DOHH2 (cell line): ENCODE measurements around the gene CHMP4A.
"Not testable (repeated sequence)": the region's sequence is repeated elsewhere in the genome, so short reads cannot be mapped to it uniquely, and the experiment has no call there.

ENCODE experiments used
- H3F3A ChIP-seq: fragments of 200-600 bp; sonication (generic), shearing (Covaris generic); 2 replicates; pipeline ENCODE4 v1.6.0; 2016; ENCODE audit warnings: antibody characterized with exemption, mild to moderate bottlenecking; ENCODE audit not compliant: control insufficient read depth, insufficient read depth
- H3K27ac ChIP-seq: fragments of 200-600 bp; sonication (generic); 2 replicates; pipeline ENCODE4 v1.5.1; 2014; ENCODE audit warnings: low read depth, mild to moderate bottlenecking, low read length, moderate library complexity
- H3K27me3 ChIP-seq: fragments of 200-600 bp; sonication (generic); 2 replicates; pipeline ENCODE4 v1.6.1; 2014; ENCODE audit warnings: mild to moderate bottlenecking, low read length, mixed read lengths; ENCODE audit not compliant: control insufficient read depth
- H3K36me3 ChIP-seq: fragments of 200-600 bp; sonication (generic); 2 replicates; pipeline ENCODE4 v1.6.1; 2014; ENCODE audit warnings: mild to moderate bottlenecking, low read length, moderate library complexity, mixed read lengths; ENCODE audit not compliant: control insufficient read depth
- H3K4me1 ChIP-seq: fragments of 200-600 bp; sonication (generic); 2 replicates; pipeline ENCODE4 v1.6.1; 2014; ENCODE audit warnings: mild to moderate bottlenecking, low read length, mixed read lengths; ENCODE audit not compliant: control insufficient read depth
- H3K4me2 ChIP-seq: fragments of 200-600 bp; sonication (generic); 2 replicates; pipeline ENCODE4 v1.6.0; 2014; ENCODE audit warnings: mild to moderate bottlenecking, low read length, moderate library complexity
- H3K4me3 ChIP-seq: fragments of 200-600 bp; sonication (generic); 2 replicates; pipeline ENCODE4 v1.5.1; 2014; ENCODE audit warnings: mild to moderate bottlenecking, low read length, mixed read lengths
- H3K79me2 ChIP-seq: fragments of 200-600 bp; sonication (generic); 2 replicates; pipeline ENCODE4 v1.6.1; 2014; ENCODE audit warnings: mild to moderate bottlenecking, low read length, mixed read lengths; ENCODE audit not compliant: control insufficient read depth
- H3K9me2 ChIP-seq: fragments of 200-600 bp; sonication (generic); replicated peaks from 2 replicates; pipeline ENCODE4 v1.6.1; 2014; ENCODE audit warnings: mild to moderate bottlenecking, low read length, mixed read lengths; ENCODE audit not compliant: control insufficient read depth
- H3K9me3 ChIP-seq: fragments of 200-600 bp; sonication (generic); 2 replicates; pipeline ENCODE4 v1.6.1; 2014; ENCODE audit warnings: antibody characterized with exemption, low read length, mixed read lengths; ENCODE audit not compliant: control insufficient read depth, insufficient read depth
- H4K20me1 ChIP-seq: fragments of 200-600 bp; sonication (generic); 2 replicates; pipeline ENCODE4 v1.6.0; 2014; ENCODE audit warnings: low read depth, mild to moderate bottlenecking, antibody characterized with exemption, low read length, moderate library complexity; ENCODE audit not compliant: control insufficient read depth, insufficient read depth
- EZH2phosphoT487 ChIP-seq: fragments of 200-600 bp; sonication (generic); IDR thresholded peaks from 2 replicates; pipeline ENCODE4 v1.6.1; 2017; ENCODE audit warnings: borderline replicate concordance, mild to moderate bottlenecking, antibody characterized with exemption, low read length, moderate library complexity, mixed read lengths
- TF ChIP-seq, protein P1 (sequence below): fragments of 200-600 bp; sonication (generic); IDR thresholded peaks from one replicate; pipeline ENCODE4 v1.5.1; 2014; ENCODE audit warnings: antibody characterized with exemption, mild to moderate bottlenecking, low read depth, low read length; ENCODE audit not compliant: poor library complexity, severe bottlenecking

Gene CHMP4A

DNA sequence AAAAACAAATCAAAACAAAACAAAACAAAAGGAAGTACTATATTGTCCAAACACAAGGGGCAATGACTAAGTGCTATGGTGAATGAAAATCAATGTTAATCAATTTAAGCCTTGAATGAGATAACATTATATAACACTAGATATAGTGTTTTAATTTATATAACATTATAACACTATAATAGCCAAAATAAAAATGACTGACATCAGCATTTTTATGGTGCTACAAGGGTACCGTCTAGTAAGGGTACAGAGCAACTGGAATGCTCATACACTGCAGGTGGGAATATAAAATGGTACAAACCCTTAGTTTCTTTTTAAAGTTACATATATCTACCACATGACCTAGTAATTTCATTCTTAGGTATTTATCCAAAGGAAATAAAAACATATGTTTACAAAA lies 13.2 kb upstream of the CHMP4A start:
- H3K9me2 ChIP-seq: no peaks in the 10 kb centered on the region
- H3K4me3 ChIP-seq: no peak overlapping the region
- H3K9me3 ChIP-seq: no peaks in the 10 kb centered on the region
- no peaks in the 10 kb centered on the region for H3K27me3 ChIP-seq
- TF ChIP-seq, protein P1, sequence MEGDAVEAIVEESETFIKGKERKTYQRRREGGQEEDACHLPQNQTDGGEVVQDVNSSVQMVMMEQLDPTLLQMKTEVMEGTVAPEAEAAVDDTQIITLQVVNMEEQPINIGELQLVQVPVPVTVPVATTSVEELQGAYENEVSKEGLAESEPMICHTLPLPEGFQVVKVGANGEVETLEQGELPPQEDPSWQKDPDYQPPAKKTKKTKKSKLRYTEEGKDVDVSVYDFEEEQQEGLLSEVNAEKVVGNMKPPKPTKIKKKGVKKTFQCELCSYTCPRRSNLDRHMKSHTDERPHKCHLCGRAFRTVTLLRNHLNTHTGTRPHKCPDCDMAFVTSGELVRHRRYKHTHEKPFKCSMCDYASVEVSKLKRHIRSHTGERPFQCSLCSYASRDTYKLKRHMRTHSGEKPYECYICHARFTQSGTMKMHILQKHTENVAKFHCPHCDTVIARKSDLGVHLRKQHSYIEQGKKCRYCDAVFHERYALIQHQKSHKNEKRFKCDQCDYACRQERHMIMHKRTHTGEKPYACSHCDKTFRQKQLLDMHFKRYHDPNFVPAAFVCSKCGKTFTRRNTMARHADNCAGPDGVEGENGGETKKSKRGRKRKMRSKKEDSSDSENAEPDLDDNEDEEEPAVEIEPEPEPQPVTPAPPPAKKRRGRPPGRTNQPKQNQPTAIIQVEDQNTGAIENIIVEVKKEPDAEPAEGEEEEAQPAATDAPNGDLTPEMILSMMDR: no peak
- TF ChIP-seq EZH2phosphoT487: no peak
- peaks cover 83% of the 10 kb centered on the region for H3K79me2 ChIP-seq
- H3K27ac ChIP-seq: no peak overlapping the region
- peaks cover 8% of the 10 kb centered on the region; the same call in 1 of the 2 replicates for H3F3A ChIP-seq
- peaks cover 8% of the 10 kb centered on the region for H3K4me1 ChIP-seq
- peaks cover 31% of the 10 kb centered on the region for H3K36me3 ChIP-seq
- H4K20me1 ChIP-seq: peaks cover 7% of the 10 kb centered on the region
- no peak overlapping the region for H3K4me2 ChIP-seq

DNA sequence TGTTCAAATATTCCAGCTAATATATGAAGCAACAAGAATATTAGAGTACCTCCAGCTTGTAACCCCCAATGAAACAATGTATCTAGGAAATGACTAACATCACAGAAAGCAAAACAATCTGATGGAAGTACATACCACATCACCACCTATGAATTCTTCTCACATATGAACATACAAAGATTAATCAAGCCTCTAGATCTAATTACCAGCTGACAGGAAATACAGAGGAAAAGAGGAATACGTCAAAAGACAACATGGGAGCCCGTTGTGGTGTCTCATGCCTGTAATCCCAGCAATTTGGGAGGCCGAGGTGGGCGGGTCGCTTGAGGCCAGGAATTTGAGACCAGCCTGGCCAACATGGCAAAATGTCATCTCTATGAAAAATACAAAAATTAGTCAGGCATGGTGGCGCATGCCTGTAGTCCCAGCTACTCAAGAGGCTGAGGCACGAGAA lies 11.4 kb upstream of the CHMP4A start:
- Histone ChIP-seq H3K27me3 (no peaks in the 10 kb centered on the region), H3K9me2 (no peaks in the 10 kb centered on the region), H3K4me2 (no peak overlapping the region), H4K20me1 (peaks cover 7% of the 10 kb centered on the region), H3K4me3 (no peak overlapping the region), H3K79me2 (peaks cover 83% of the 10 kb centered on the region), H3K9me3 (no peaks in the 10 kb centered on the region), H3K36me3 (peaks cover 30% of the 10 kb centered on the region), H3F3A (peaks cover 8% of the 10 kb centered on the region; the same call in 1 of the 2 replicates), H3K27ac (no peak overlapping the region), H3K4me1 (no peaks in the 10 kb centered on the region)
- TF ChIP-seq, protein P1: no peak
- no peak for TF ChIP-seq EZH2phosphoT487

DNA sequence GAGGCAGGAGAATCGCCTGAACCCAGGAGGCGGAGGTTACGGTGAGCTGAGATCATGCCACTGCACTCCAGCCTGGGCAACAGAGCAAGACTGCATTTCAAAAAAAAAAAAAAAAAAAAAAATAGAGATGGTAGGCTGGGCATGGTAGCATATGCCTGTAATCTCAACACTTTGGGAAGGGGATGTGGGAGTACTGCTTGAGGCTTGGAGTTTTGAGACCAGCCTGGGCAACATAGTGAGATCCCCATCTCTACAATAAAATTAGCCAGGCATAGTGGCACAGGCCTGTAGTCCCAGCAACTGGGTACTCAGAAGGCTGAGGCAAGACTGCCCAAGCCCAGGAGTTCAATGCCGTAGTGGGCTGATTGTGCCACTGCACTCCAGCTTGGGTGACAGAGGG lies 9.7 kb upstream of the CHMP4A start:
- not testable (repeated sequence) for H3F3A ChIP-seq, H3K9me3 ChIP-seq, H3K4me1 ChIP-seq, H3K4me3 ChIP-seq, H3K4me2 ChIP-seq, H4K20me1 ChIP-seq, H3K27me3 ChIP-seq, H3K9me2 ChIP-seq, H3K27ac ChIP-seq
- Histone ChIP-seq H3K79me2 (peaks cover 69% of the 10 kb centered on the region), H3K36me3 (peaks cover 22% of the 10 kb centered on the region)

DNA sequence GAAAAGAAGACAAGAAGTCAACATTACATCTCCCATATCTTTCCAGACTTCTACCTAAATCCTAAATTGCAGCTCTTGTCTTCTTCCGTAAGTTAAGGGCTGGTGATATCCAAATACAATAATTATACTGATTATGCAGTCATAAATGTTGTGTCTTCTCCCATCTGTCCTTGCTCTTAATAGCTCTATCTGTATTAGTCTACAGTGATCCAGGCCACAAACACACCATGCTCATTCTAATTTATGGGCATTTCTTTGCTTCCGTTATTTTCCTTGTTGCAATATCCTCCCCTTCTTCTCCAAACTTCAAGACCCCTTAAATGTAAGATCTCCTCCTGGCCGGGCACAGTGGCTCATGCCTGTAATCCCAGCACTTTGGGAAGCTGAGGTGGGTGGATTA lies 6.2 kb upstream of the CHMP4A start:
- peaks cover 14% of the 10 kb centered on the region for H3K36me3 ChIP-seq
- peaks cover 49% of the 10 kb centered on the region for H3K79me2 ChIP-seq

More for the DNA sequence above, 6.2 kb upstream of the CHMP4A start:
- no peaks in the 10 kb centered on the region for H4K20me1 ChIP-seq
- TF ChIP-seq, protein P1: no peak
- TF ChIP-seq EZH2phosphoT487: no peak
- H3K4me2 ChIP-seq: no peak overlapping the region
- H3K4me3 ChIP-seq: no peak overlapping the region
- peaks cover 17% of the 10 kb centered on the region for H3F3A ChIP-seq
- H3K27ac ChIP-seq: no peak overlapping the region
- H3K27me3 ChIP-seq: no peaks in the 10 kb centered on the region
- no peaks in the 10 kb centered on the region for H3K9me2 ChIP-seq
- peaks cover 11% of the 10 kb centered on the region for H3K4me1 ChIP-seq
- no peaks in the 10 kb centered on the region for H3K9me3 ChIP-seq
